Measurements from ENCODE around the gene COQ10A.

COQ10A gene

GRCh38 chr12:56252649-56253048, 14.1 kb upstream of the COQ10A start:
- ChIA-PET CTCF (interaction anchor here (1.1 to 7.6 kb wide), 6 partner anchors 16 to 133 kb away, joined by 3 to 64 read pairs (median 5); partner anchors contain the start of genes COQ10A and SMARCC2), POLR2A (no interaction called here)
- no peak for TF ChIP-seq CTCF (IDR thresholded peaks at IDR 0.05; ENCODE audit: control extremely low read depth, extremely low read depth, low read depth, missing control alignments)
- no peak for DNase-seq (ENCODE audit: extremely low spot score)

GRCh38 chr12:56253091-56253490, 13.7 kb upstream of the COQ10A start:
- POLR2A ChIA-PET: no interaction called here
- no peak for TF ChIP-seq CTCF (IDR thresholded peaks at IDR 0.05; ENCODE audit: control extremely low read depth, extremely low read depth, low read depth, missing control alignments)
- CTCF ChIA-PET: interaction anchor here (1.1 to 7.6 kb wide), 7 partner anchors 16 to 134 kb away, joined by 3 to 64 read pairs (median 5); partner anchors contain the start of genes COQ10A, RNF41 and SMARCC2
- no peak for DNase-seq (ENCODE audit: extremely low spot score)

- TF ChIP-seq CTCF (IDR thresholded peaks at IDR 0.05; ENCODE audit: control extremely low read depth, extremely low read depth, low read depth, missing control alignments): no peak
- ChIA-PET POLR2A (interaction anchor here (0.7 kb wide), 1 partner anchor 1931 kb away, joined by 4 read pairs; the partner anchor contains the start of gene COPZ1), CTCF (interaction anchor here (1.1 to 7.6 kb wide), 4 partner anchors 12 to 137 kb away, joined by 3 to 64 read pairs (median 16); partner anchors contain the start of genes COQ10A and ZC3H10)
- no peak for DNase-seq (ENCODE audit: extremely low spot score)
These were observed 11.1 kb upstream of the COQ10A start for GRCh38 chr12:56255671-56256070.

- CTCF ChIA-PET: interaction anchor here (0.9 to 7.6 kb wide), 7 partner anchors 8 to 67 kb away, joined by 3 to 64 read pairs (median 15); partner anchors contain the start of genes COQ10A, RNF41 and SMARCC2
- no peak for TF ChIP-seq CTCF (IDR thresholded peaks at IDR 0.05; ENCODE audit: control extremely low read depth, extremely low read depth, low read depth, missing control alignments)
- POLR2A ChIA-PET: no interaction called here
- no peak for DNase-seq (ENCODE audit: extremely low spot score)
These were observed 10.3 kb upstream of the COQ10A start for GRCh38 chr12:56256326-56256960.

- no peak for TF ChIP-seq CTCF (IDR thresholded peaks at IDR 0.05; ENCODE audit: control extremely low read depth, extremely low read depth, low read depth, missing control alignments)
- POLR2A ChIA-PET: no interaction called here
- CTCF ChIA-PET: interaction anchor here (0.9 to 7.6 kb wide), 12 partner anchors 9 to 82 kb away, joined by 3 to 64 read pairs (median 9); partner anchors contain the start of genes COQ10A, PAN2, RNF41 and SMARCC2
- DNase-seq (ENCODE audit: extremely low spot score): no peak
These were observed 9.7 kb upstream of the COQ10A start for GRCh38 chr12:56257071-56257470.

- POLR2A ChIA-PET: interaction anchor here (1.0 kb wide), 2 partner anchors 58 to 153 kb away, joined by 3 to 6 read pairs; partner anchors contain the start of genes CNPY2 and PA2G4
These were observed 9.2 kb upstream of the COQ10A start for GRCh38 chr12:56257491-56258067.

More at GRCh38 chr12:56257491-56258067, 9.2 kb upstream of the COQ10A start:
- DNase-seq (ENCODE audit: extremely low spot score): no peak
- CTCF ChIA-PET: interaction anchor here (0.6 to 7.6 kb wide), 40 partner anchors 9 to 315 kb away, joined by 3 to 64 read pairs (median 4); partner anchors contain the start of genes COQ10A, CS, PAN2 and RBMS2
- TF ChIP-seq CTCF (IDR thresholded peaks at IDR 0.05; ENCODE audit: control extremely low read depth, extremely low read depth, low read depth, missing control alignments): no peak

Data from GM10248 (cell line).